Measurements from ENCODE around the gene ERCC4.

ERCC4 gene

GRCh38 chr16:13988038-13988437, 68.1 kb downstream of the ERCC4 start:
- Histone ChIP-seq H3K4me3 (no peak overlapping the region), H3K27me3 (no peaks in the 10 kb centered on the region), H3K4me1 (peaks cover 0 to 7% (median 2%) of the 10 kb centered on the region in 10 experiments; a peak in 6 of 20 replicates), H4K20me1 (no peaks in the 10 kb centered on the region), H3K9ac (no peak overlapping the region), H3K9me3 (replicated peaks in 1 of 11) (no peaks in the 10 kb centered on the region), H3K4me2 (no peak overlapping the region), H3K36me3 (no peaks in the 10 kb centered on the region), H3K27ac (no peak overlapping the region)
- TF ChIP-seq Cebpa-rat (IDR thresholded peaks at IDR 0.05): no peak

- H3K9ac ChIP-seq: no peak overlapping the region
- H3K4me3 ChIP-seq: no peak overlapping the region
- H3K9me3 ChIP-seq (replicated peaks in 1 of 11): peaks cover 0 to 8% (median 0%) of the 10 kb centered on the region in 11 experiments; a peak in 1 of 22 replicates
- no peaks in the 10 kb centered on the region for H3K27me3 ChIP-seq
- H4K20me1 ChIP-seq: no peaks in the 10 kb centered on the region
- no peak overlapping the region for H3K4me2 ChIP-seq
- no peaks in the 10 kb centered on the region for H3K36me3 ChIP-seq
- no peak for TF ChIP-seq Cebpa-rat (IDR thresholded peaks at IDR 0.05)
- no peak overlapping the region for H3K27ac ChIP-seq
- peaks cover 5 to 25% (median 12%) of the 10 kb centered on the region in 10 experiments for H3K4me1 ChIP-seq
Observed at GRCh38 chr16:13992322-13992721, 72.4 kb downstream of the ERCC4 start.

- no peak for TF ChIP-seq Cebpa-rat (IDR thresholded peaks at IDR 0.05)
- Histone ChIP-seq H3K27ac (no peak overlapping the region), H3K4me1 (peaks cover 12 to 32% (median 19%) of the 10 kb centered on the region in 10 experiments)
Observed at GRCh38 chr16:13992976-13993375, 73.0 kb downstream of the ERCC4 start.

GRCh38 chr16:13994239-13995106, 74.5 kb downstream of the ERCC4 start:
- Histone ChIP-seq H3K4me3 (no peak overlapping the region), H3K9ac (no peak overlapping the region), H3K27ac (no peak overlapping the region), H4K20me1 (no peaks in the 10 kb centered on the region), H3K4me2 (peak overlapping the region in 4 of 11 experiments; percentile 3 to 24 (median 6); a peak in 2 of 22 replicates), H3K4me1 (peaks cover 27 to 47% (median 34%) of the 10 kb centered on the region in 10 experiments), H3K36me3 (no peaks in the 10 kb centered on the region), H3K27me3 (no peaks in the 10 kb centered on the region), H3K9me3 (replicated peaks in 1 of 11) (peaks cover 0 to 8% (median 0%) of the 10 kb centered on the region in 11 experiments; a peak in 1 of 22 replicates)
- TF ChIP-seq Cebpa-rat (IDR thresholded peaks at IDR 0.05): no peak

More at GRCh38 chr16:13992976-13993375, 73.0 kb downstream of the ERCC4 start:
- Histone ChIP-seq H3K36me3 (no peaks in the 10 kb centered on the region), H3K27me3 (no peaks in the 10 kb centered on the region), H3K4me3 (no peak overlapping the region), H4K20me1 (no peaks in the 10 kb centered on the region), H3K4me2 (no peak overlapping the region), H3K9ac (no peak overlapping the region), H3K9me3 (replicated peaks in 1 of 11) (peaks cover 0 to 8% (median 0%) of the 10 kb centered on the region in 11 experiments; a peak in 1 of 22 replicates)

GRCh38 chr16:13995194-13995593, 75.2 kb downstream of the ERCC4 start:
- Histone ChIP-seq H3K4me3 (no peak overlapping the region), H3K9ac (no peak overlapping the region), H3K27me3 (no peaks in the 10 kb centered on the region), H4K20me1 (no peaks in the 10 kb centered on the region), H3K9me3 (replicated peaks in 1 of 11) (peaks cover 0 to 8% (median 0%) of the 10 kb centered on the region in 11 experiments; a peak in 1 of 22 replicates), H3K27ac (no peak overlapping the region), H3K4me1 (peaks cover 34 to 54% (median 41%) of the 10 kb centered on the region in 10 experiments), H3K4me2 (peak overlapping the region in 2 of 11 experiments; percentile 22 to 31; a peak in 3 of 22 replicates), H3K36me3 (no peaks in the 10 kb centered on the region)
- TF ChIP-seq Cebpa-rat (IDR thresholded peaks at IDR 0.05): no peak

- H4K20me1 ChIP-seq: no peaks in the 10 kb centered on the region
- H3K4me2 ChIP-seq: peak overlapping the region in 7 of 11 experiments; percentile 53 to 72 (median 61); a peak in 8 of 22 replicates
- H3K36me3 ChIP-seq: no peaks in the 10 kb centered on the region
- peaks cover 50 to 64% (median 55%) of the 10 kb centered on the region in 10 experiments for H3K4me1 ChIP-seq
- H3K27me3 ChIP-seq: no peaks in the 10 kb centered on the region
- peak overlapping the region in 3 of 11 experiments; percentile 16 to 60 (median 37); a peak in 4 of 22 replicates for H3K27ac ChIP-seq
- H3K9ac ChIP-seq: no peak overlapping the region
- no peak overlapping the region for H3K4me3 ChIP-seq
- no peak for TF ChIP-seq Cebpa-rat (IDR thresholded peaks at IDR 0.05)
- H3K9me3 ChIP-seq (replicated peaks in 1 of 11): peaks cover 0 to 10% (median 0%) of the 10 kb centered on the region in 11 experiments; a peak in 5 of 22 replicates
Observed at GRCh38 chr16:13996778-13997288, 76.9 kb downstream of the ERCC4 start.

GRCh38 chr16:13997526-13997925, 77.6 kb downstream of the ERCC4 start:
- Histone ChIP-seq H3K27ac (peak overlapping the region in 7 of 11 experiments; percentile 5 to 60 (median 28); a peak in 7 of 22 replicates), H3K4me2 (peak overlapping the region; percentile 53 to 95 (median 66))
- no peak for TF ChIP-seq Cebpa-rat (IDR thresholded peaks at IDR 0.05)

GRCh38 chr16:13997933-13998332, 78.0 kb downstream of the ERCC4 start:
- no peaks in the 10 kb centered on the region for H4K20me1 ChIP-seq
- H3K4me3 ChIP-seq: no peak overlapping the region
- H3K4me2 ChIP-seq: peak overlapping the region; percentile 53 to 95 (median 66)
- peak overlapping the region in 7 of 11 experiments; percentile 5 to 60 (median 37); a peak in 7 of 22 replicates for H3K27ac ChIP-seq
- H3K4me1 ChIP-seq: peaks cover 61 to 75% (median 66%) of the 10 kb centered on the region in 10 experiments
- H3K9ac ChIP-seq: no peak overlapping the region
- peaks cover 0 to 10% (median 0%) of the 10 kb centered on the region in 11 experiments; a peak in 5 of 22 replicates for H3K9me3 ChIP-seq (replicated peaks in 1 of 11)
- H3K36me3 ChIP-seq: no peaks in the 10 kb centered on the region
- no peak for TF ChIP-seq Cebpa-rat (IDR thresholded peaks at IDR 0.05)
- no peaks in the 10 kb centered on the region for H3K27me3 ChIP-seq

More at GRCh38 chr16:13997526-13997925, 77.6 kb downstream of the ERCC4 start:
- Histone ChIP-seq H3K4me1 (peaks cover 57 to 71% (median 62%) of the 10 kb centered on the region in 10 experiments), H4K20me1 (no peaks in the 10 kb centered on the region), H3K9ac (no peak overlapping the region), H3K4me3 (no peak overlapping the region), H3K9me3 (replicated peaks in 1 of 11) (peaks cover 0 to 10% (median 0%) of the 10 kb centered on the region in 11 experiments; a peak in 5 of 22 replicates), H3K36me3 (no peaks in the 10 kb centered on the region), H3K27me3 (no peaks in the 10 kb centered on the region)
